D721Med (cell line): ENCODE measurements around the gene MEI4.
"Not testable (repeated sequence)": the region's sequence is repeated elsewhere in the genome, so short reads cannot be mapped to it uniquely, and the experiment has no call there.

Source experiments
- DNase-seq: peaks from one replicate; pipeline ENCODE4 v3.0.0; 2011; ENCODE audit warnings: low spot score; ENCODE audit not compliant: insufficient read length
- FAIRE-seq: peaks from 2 replicates; lab custom pipeline; 2011; peaks lifted over from hg19 to GRCh38; lab: Jason Lieb, UNC
- CTCF ChIP-seq: IDR thresholded peaks from 2 replicates; pipeline ENCODE4 v1.5.1; 2012; ENCODE audit warnings: mild to moderate bottlenecking, control low read depth; ENCODE audit not compliant: insufficient read depth; ENCODE audit errors: missing control alignments

The MEI4 gene

GRCh38 chr6:77650098-77650663, 2.7 kb upstream of the MEI4 start:
- TF ChIP-seq CTCF: no peak
- FAIRE-seq: no peak
- no peak for DNase-seq

- FAIRE-seq (no peak), DNase-seq (no peak)
- TF ChIP-seq CTCF: no peak
Measured at GRCh38 chr6:77653816-77654215, 977 bp downstream of the MEI4 start.

- not testable (repeated sequence) for FAIRE-seq
Measured at GRCh38 chr6:77655035-77655434, 2.2 kb downstream of the MEI4 start.

GRCh38 chr6:77656999-77657764, 4.3 kb downstream of the MEI4 start:
- no peak for DNase-seq
- FAIRE-seq: peak; percentile 60
- no peak for TF ChIP-seq CTCF

More at GRCh38 chr6:77655035-77655434, 2.2 kb downstream of the MEI4 start:
- DNase-seq: not testable (repeated sequence)

GRCh38 chr6:77666340-77666739, 13.5 kb downstream of the MEI4 start:
- no peak for TF ChIP-seq CTCF
- FAIRE-seq (no peak), DNase-seq (no peak)

- DNase-seq: no peak
- no peak for FAIRE-seq
- TF ChIP-seq CTCF: no peak
Measured at GRCh38 chr6:77666846-77667245, 14.0 kb downstream of the MEI4 start.

GRCh38 chr6:77669913-77670312, 17.1 kb downstream of the MEI4 start:
- DNase-seq (no peak), FAIRE-seq (no peak)
- no peak for TF ChIP-seq CTCF
